Measurements from ENCODE around the gene ANKRD37.

The ANKRD37 gene

GRCh38 chr4:185384061-185384460 is 12.6 kb upstream of the ANKRD37 start:
- no peak overlapping the region for H3K9ac ChIP-seq (ENCODE audit: low read length)
- H3K9me2 ChIP-seq (replicated peaks; ENCODE audit: insufficient read depth, low read length): no peaks in the 10 kb centered on the region
- H3K4me1 ChIP-seq (ENCODE audit: low read length): no peaks in the 10 kb centered on the region
- no peaks in the 10 kb centered on the region for H3K27me3 ChIP-seq (replicated peaks; ENCODE audit: insufficient read depth, low read length)
- H3K27ac ChIP-seq (ENCODE audit: low read length): no peak overlapping the region
- no peak for TF ChIP-seq CTCF (IDR thresholded peaks at IDR 0.05; ENCODE audit: low read length)
- TF ChIP-seq EZH2phosphoT487 (IDR thresholded peaks at IDR 0.05; ENCODE audit: low read length): no peak
- no peak for TF ChIP-seq EZH2 (optimal IDR thresholded peaks at IDR 0.05; ENCODE audit: low read depth, low read length)
- H2AFZ ChIP-seq (ENCODE audit: low read length): no peak overlapping the region
- H3K36me3 ChIP-seq (replicated peaks; ENCODE audit: insufficient read depth, low read length): no peaks in the 10 kb centered on the region
- no peak overlapping the region for H3K4me3 ChIP-seq (ENCODE audit: low read length)
- H3K79me2 ChIP-seq (ENCODE audit: low read length): no peaks in the 10 kb centered on the region
- no peak for DNase-seq
- no peaks in the 10 kb centered on the region for H3F3A ChIP-seq (ENCODE audit: insufficient read depth, low read length)
- H3K9me3 ChIP-seq (replicated peaks; ENCODE audit: insufficient read depth, low read length): no peaks in the 10 kb centered on the region
- H3K4me2 ChIP-seq (ENCODE audit: low read depth, low read length): no peak overlapping the region
- H4K20me1 ChIP-seq (ENCODE audit: insufficient read depth, low read length): no peaks in the 10 kb centered on the region

- Histone ChIP-seq H3K4me1 (ENCODE audit: low read length) (no peaks in the 10 kb centered on the region), H3K36me3 (replicated peaks; ENCODE audit: insufficient read depth, low read length) (no peaks in the 10 kb centered on the region), H3K4me2 (ENCODE audit: low read depth, low read length) (no peak overlapping the region), H2AFZ (ENCODE audit: low read length) (no peak overlapping the region), H3F3A (ENCODE audit: insufficient read depth, low read length) (no peaks in the 10 kb centered on the region), H4K20me1 (ENCODE audit: insufficient read depth, low read length) (no peaks in the 10 kb centered on the region), H3K9me2 (replicated peaks; ENCODE audit: insufficient read depth, low read length) (no peaks in the 10 kb centered on the region), H3K4me3 (ENCODE audit: low read length) (no peak overlapping the region), H3K27ac (ENCODE audit: low read length) (no peak overlapping the region), H3K79me2 (ENCODE audit: low read length) (no peaks in the 10 kb centered on the region), H3K9ac (ENCODE audit: low read length) (no peak overlapping the region), H3K9me3 (replicated peaks; ENCODE audit: insufficient read depth, low read length) (no peaks in the 10 kb centered on the region), H3K27me3 (replicated peaks; ENCODE audit: insufficient read depth, low read length) (no peaks in the 10 kb centered on the region)
- no peak for TF ChIP-seq CTCF (IDR thresholded peaks at IDR 0.05; ENCODE audit: low read length)
- no peak for TF ChIP-seq EZH2phosphoT487 (IDR thresholded peaks at IDR 0.05; ENCODE audit: low read length)
- no peak for TF ChIP-seq EZH2 (optimal IDR thresholded peaks at IDR 0.05; ENCODE audit: low read depth, low read length)
- DNase-seq: no peak
Observed at GRCh38 chr4:185384930-185385331, 11.7 kb upstream of the ANKRD37 start.

GRCh38 chr4:185387957-185388356 is 8.7 kb upstream of the ANKRD37 start:
- Histone ChIP-seq H3K4me3 (ENCODE audit: low read length) (no peak overlapping the region), H2AFZ (ENCODE audit: low read length) (no peak overlapping the region), H4K20me1 (ENCODE audit: insufficient read depth, low read length) (no peaks in the 10 kb centered on the region), H3K27ac (ENCODE audit: low read length) (no peak overlapping the region), H3F3A (ENCODE audit: insufficient read depth, low read length) (no peaks in the 10 kb centered on the region), H3K4me1 (ENCODE audit: low read length) (no peaks in the 10 kb centered on the region), H3K9me2 (replicated peaks; ENCODE audit: insufficient read depth, low read length) (no peaks in the 10 kb centered on the region), H3K9me3 (replicated peaks; ENCODE audit: insufficient read depth, low read length) (no peaks in the 10 kb centered on the region), H3K27me3 (replicated peaks; ENCODE audit: insufficient read depth, low read length) (no peaks in the 10 kb centered on the region), H3K79me2 (ENCODE audit: low read length) (no peaks in the 10 kb centered on the region), H3K36me3 (replicated peaks; ENCODE audit: insufficient read depth, low read length) (no peaks in the 10 kb centered on the region), H3K9ac (ENCODE audit: low read length) (no peak overlapping the region), H3K4me2 (ENCODE audit: low read depth, low read length) (no peak overlapping the region)
- TF ChIP-seq CTCF (IDR thresholded peaks at IDR 0.05; ENCODE audit: low read length) (no peak), EZH2phosphoT487 (IDR thresholded peaks at IDR 0.05; ENCODE audit: low read length) (no peak), EZH2 (optimal IDR thresholded peaks at IDR 0.05; ENCODE audit: low read depth, low read length) (no peak)
- DNase-seq: no peak

Measured in MM.1S (cell line).